Erythroblast (primary cell): ENCODE results near the gene TBCE.

Experiments
- GATA1 ChIP-seq: IDR thresholded peaks from 2 replicates; pipeline ENCODE4 v1.6.1; 2011; ENCODE audit warnings: low read depth, mild to moderate bottlenecking, control low read depth, low read length, moderate library complexity
- POLR2A ChIP-seq: IDR thresholded peaks from 2 replicates; pipeline ENCODE4 v1.6.1; 2011; ENCODE audit warnings: mild to moderate bottlenecking, low read length

GRCh38 chr1:235441159-235441685, 74.0 kb downstream of the TBCE start:
- TF ChIP-seq POLR2A (no peak), GATA1 (no peak)
